SK-N-SH (cell line): ENCODE results near the gene PHF8. TPM values are rescaled to one million over a fixed set of nuclear protein-coding genes. Genes with fewer than 3 reads are reported as not detected.

ENCODE experiments used
- CTCF ChIA-PET: fragments of 300-600, 350-600 bp; formaldehyde crosslinking; extraction: SDS; loops from one replicate; lab custom pipeline; 2021; lab: Yijun Ruan, JAX
- POLR2A ChIA-PET: fragments of 350-600 bp; sonication (Branson Sonifier 250); formaldehyde crosslinking; extraction: SDS; loops from one replicate; lab custom pipeline; 2020; ENCODE audit warnings: antibody characterized with exemption, inconsistent platforms; lab: Yijun Ruan, JAX
- DNase-seq: peaks from one replicate; pipeline ENCODE4 v3.0.0; 2012
- H2AFZ ChIP-seq: fragments of 200-600 bp; sonication (generic); 2 replicates; pipeline ENCODE4 v1.8.1; 2016; ENCODE audit warnings: antibody characterized with exemption, mild to moderate bottlenecking, low read depth
- H3F3A ChIP-seq: fragments of 200-600 bp; sonication (generic); replicated peaks from 2 replicates; pipeline ENCODE3; 2016; ENCODE audit warnings: antibody characterized with exemption, mild to moderate bottlenecking; ENCODE audit not compliant: insufficient read depth
- H3K27ac ChIP-seq, 2 experiments: fragments of 200-500 bp in 1 of 2; fragments of 200-600 bp in 1 of 2; sonication (Bioruptor generic) in 1 of 2; sonication (generic), shearing (Covaris generic) in 1 of 2; 2 replicates each; pipeline versions ENCODE4 v1.5.1 to v1.6.1; 2014 to 2016; ENCODE audit warnings: low read depth in 2 of 2, inconsistent platforms in 1 of 2, low read length in 1 of 2, mild to moderate bottlenecking in 1 of 2, mixed read lengths in 1 of 2
- H3K27me3 ChIP-seq: fragments of 200-600 bp; sonication (generic), shearing (Covaris generic); 2 replicates; pipeline ENCODE4 v1.6.1; 2016; ENCODE audit warnings: mixed run types; ENCODE audit not compliant: insufficient read depth
- H3K36me3 ChIP-seq, 2 experiments: fragments of 200-500 bp in 1 of 2; fragments of 200-600 bp in 1 of 2; sonication (Bioruptor generic) in 1 of 2; sonication (generic) in 1 of 2; replicated peaks in 1 of 2; 2 replicates each; pipeline versions ENCODE3 to v1.5.1; 2014 to 2016; ENCODE audit warnings: low read length in 1 of 2, mild to moderate bottlenecking in 1 of 2; ENCODE audit not compliant: insufficient read depth in 2 of 2, control insufficient read depth in 1 of 2
- H3K4me1 ChIP-seq, 2 experiments: fragments of 200-500 bp in 1 of 2; fragments of 200-600 bp in 1 of 2; sonication (Bioruptor generic) in 1 of 2; sonication (generic), shearing (Covaris generic) in 1 of 2; 2 replicates each; pipeline versions ENCODE4 v1.5.1 to v1.6.1; 2014 to 2016; ENCODE audit warnings: low read depth in 1 of 2, low read length in 1 of 2, mixed run types in 1 of 2; ENCODE audit not compliant: insufficient read depth in 2 of 2, control insufficient read depth in 1 of 2
- H3K4me2 ChIP-seq: fragments of 200-600 bp; sonication (generic), shearing (Covaris generic); 2 replicates; pipeline ENCODE4 v1.6.1; 2017; ENCODE audit warnings: mixed run types
- H3K4me3 ChIP-seq, 2 experiments: fragments of 200-500 bp in 1 of 2; fragments of 200-600 bp in 1 of 2; sonication (Bioruptor generic) in 1 of 2; sonication (generic), shearing (Covaris generic) in 1 of 2; 2 replicates each; pipeline versions ENCODE4 v1.5.1 to v1.8.1; 2014 to 2016; ENCODE audit warnings: low read depth in 2 of 2, inconsistent platforms in 1 of 2, low read length in 1 of 2, mild to moderate bottlenecking in 1 of 2, mixed read lengths in 1 of 2, moderate library complexity in 1 of 2
- H3K79me2 ChIP-seq: fragments of 200-600 bp; sonication (generic); 2 replicates; pipeline ENCODE4 v1.8.1; 2017; ENCODE audit warnings: mild to moderate bottlenecking; ENCODE audit not compliant: insufficient read depth
- H3K9ac ChIP-seq: fragments of 200-600 bp; sonication (generic); 2 replicates; pipeline ENCODE4 v1.6.1; 2017; ENCODE audit warnings: mixed run types
- H3K9me2 ChIP-seq: fragments of 200-600 bp; sonication (generic); 2 replicates; pipeline ENCODE4 v1.6.1; 2017; ENCODE audit warnings: mixed run types
- H3K9me3 ChIP-seq: fragments of 200-600 bp; sonication (generic); 2 replicates; pipeline ENCODE4 v1.6.1; 2017; ENCODE audit warnings: mixed run types, mild to moderate bottlenecking, moderate library complexity
- H4K20me1 ChIP-seq: fragments of 200-600 bp; sonication (generic); 2 replicates; pipeline ENCODE4 v1.6.1; 2017; ENCODE audit warnings: mild to moderate bottlenecking, mixed run types; ENCODE audit not compliant: insufficient read depth
- CTCF ChIP-seq: fragments of 200-600 bp; sonication (generic); IDR thresholded peaks from 2 replicates; pipeline ENCODE4 v1.6.1; 2017; ENCODE audit warnings: antibody characterized with exemption, mild to moderate bottlenecking, moderate library complexity
- EP300 ChIP-seq, 2 experiments: IDR thresholded peaks; 2 replicates each; pipeline versions ENCODE4 v1.4.0 to v1.6.1; 2012; ENCODE audit warnings: borderline replicate concordance in 1 of 2, low read depth in 1 of 2, low read length in 1 of 2
- FOSL2 ChIP-seq: IDR thresholded peaks from 2 replicates; pipeline ENCODE4 v1.4.0; 2012; ENCODE audit warnings: low read depth, mild to moderate bottlenecking, moderate library complexity, borderline replicate concordance
- FOXM1 ChIP-seq: IDR thresholded peaks from 2 replicates; pipeline ENCODE4 v1.4.0; 2012; ENCODE audit warnings: low read depth, mild to moderate bottlenecking
- GATA2 ChIP-seq: sonication (generic); formaldehyde crosslinking; IDR thresholded peaks from 2 replicates; pipeline ENCODE4 v1.5.0; 2020; ENCODE audit warnings: mild to moderate bottlenecking, missing genetic modification reagents
- JUND ChIP-seq: IDR thresholded peaks from 2 replicates; pipeline ENCODE4 v1.4.0; 2012
- MAX ChIP-seq: IDR thresholded peaks from 2 replicates; pipeline ENCODE4 v1.4.0; 2012; ENCODE audit warnings: low read depth
- MEF2A ChIP-seq: IDR thresholded peaks from 2 replicates; pipeline ENCODE4 v1.4.0; 2012; ENCODE audit warnings: low read depth, borderline replicate concordance
- NFIC ChIP-seq: IDR thresholded peaks from 2 replicates; pipeline ENCODE4 v1.4.0; 2012; ENCODE audit warnings: borderline replicate concordance
- POLR2AphosphoS5 ChIP-seq: IDR thresholded peaks from 2 replicates; pipeline ENCODE4 v1.6.1; 2012; ENCODE audit warnings: low read depth, low read length
- RFX5 ChIP-seq: IDR thresholded peaks from 2 replicates; pipeline ENCODE4 v1.6.1; 2012; ENCODE audit warnings: mild to moderate bottlenecking, improper control_type of control experiment, low read length
- SMC3 ChIP-seq: IDR thresholded peaks from 2 replicates; pipeline ENCODE4 v1.6.1; 2012; ENCODE audit warnings: low read depth, low read length, improper control_type of control experiment
- TCF12 ChIP-seq: IDR thresholded peaks from 2 replicates; pipeline ENCODE4 v1.4.0; 2012
- TEAD4 ChIP-seq: IDR thresholded peaks from 2 replicates; pipeline ENCODE4 v1.4.0; 2012; ENCODE audit warnings: mild to moderate bottlenecking, borderline replicate concordance; ENCODE audit not compliant: insufficient read depth
- USF2 ChIP-seq: fragments of 150-350 bp; IDR thresholded peaks from 2 replicates; pipeline ENCODE4 v1.6.1; 2017; ENCODE audit warnings: antibody characterized with exemption, low read length, low read depth, borderline replicate concordance
- WGBS: methylation state at CpG from one replicate; pipeline ENCODE4 v1.1.6; 2017; ENCODE audit warnings: low lambda C conversion rate; 5-methylcytosine and 5-hydroxymethylcytosine counted together
- polyA plus RNA-seq, 3 experiments: library from polyadenylated mRNA; depleted of rRNA; stranded (reverse); fragments of >200 nt; gene quantifications; 2 replicates each; pipeline ENCODE4 v1.2.3, GENCODE V29; 2012

The PHF8 gene
- polyA plus RNA-seq, 1 of the 3 experiments (the other 2 are of a cell fraction): 7.8 TPM

- no peak overlapping the region for H3K27ac ChIP-seq
- no peak overlapping the region for H3K4me2 ChIP-seq
- H3F3A ChIP-seq: no peaks in the 10 kb centered on the region
- H3K4me1 ChIP-seq: no peaks in the 10 kb centered on the region
- no peak overlapping the region for H3K4me3 ChIP-seq
- no peaks in the 10 kb centered on the region for H4K20me1 ChIP-seq
- H2AFZ ChIP-seq: no peak overlapping the region
- H3K79me2 ChIP-seq: no peaks in the 10 kb centered on the region
- DNase-seq: no peak
- CTCF ChIA-PET: no interaction called here
- H3K9me2 ChIP-seq: no peaks in the 10 kb centered on the region
- WGBS: 44% methylated on average over 3 of the region's 4 CpGs
- peaks cover 6% of the 10 kb centered on the region; the same call in 1 of the 2 replicates for H3K27me3 ChIP-seq
- H3K9me3 ChIP-seq: no peaks in the 10 kb centered on the region
- no peak overlapping the region for H3K9ac ChIP-seq
- no peak for TF ChIP-seq EP300 (IDR thresholded peaks at IDR 0.05; ENCODE audit: borderline replicate concordance in 1 of 2, low read depth in 1 of 2, low read length in 1 of 2)
- TF ChIP-seq FOSL2: no peak
- TF ChIP-seq POLR2AphosphoS5: no peak
- TF ChIP-seq CTCF: no peak
- TF ChIP-seq, all 33 proteins: peak for 0
- POLR2A ChIA-PET: no interaction called here
- H3K36me3 ChIP-seq: peaks cover 6 to 10% of the 10 kb centered on the region in 2 experiments
These were observed 51.7 kb downstream of the PHF8 start for GRCh38 chrX:53992589-53992988.

- Histone ChIP-seq H3K9ac (no peak overlapping the region), H3K4me3 (no peak overlapping the region), H3K4me1 (no peaks in the 10 kb centered on the region), H4K20me1 (no peaks in the 10 kb centered on the region), H3K27ac (no peak overlapping the region), H3K27me3 (peaks cover 2% of the 10 kb centered on the region; the same call in 1 of the 2 replicates), H3K4me2 (no peak overlapping the region), H3K79me2 (no peaks in the 10 kb centered on the region), H3K9me2 (no peaks in the 10 kb centered on the region), H3K9me3 (no peaks in the 10 kb centered on the region)
- CTCF ChIA-PET: interaction anchor here (0.8 to 1.1 kb wide), 2 partner anchors 26 to 53 kb away, joined by 3 read pairs; no protein-coding TSS in a partner anchor
- POLR2A ChIA-PET: no interaction called here
- WGBS: 58% methylated on average over 2 of the region's 2 CpGs
- TF ChIP-seq MEF2A: no peak
- no peak for TF ChIP-seq USF2
- TF ChIP-seq JUND: no peak
- no peak for TF ChIP-seq NFIC
- no peak for TF ChIP-seq TEAD4
- no peak for TF ChIP-seq SMC3
- TF ChIP-seq TCF12: no peak
- TF ChIP-seq FOXM1: no peak
- TF ChIP-seq RFX5: no peak
- TF ChIP-seq MAX: no peak
- no peak for TF ChIP-seq GATA2
- TF ChIP-seq, all 33 proteins: peak for 0
- DNase-seq: no peak
- Histone ChIP-seq H3F3A (no peaks in the 10 kb centered on the region), H2AFZ (no peak overlapping the region), H3K36me3 (peaks cover 0 to 10% of the 10 kb centered on the region in 2 experiments)
These were observed 54.1 kb downstream of the PHF8 start for GRCh38 chrX:53990171-53990570.
